ENCODE data around the gene ARHGAP19. TPM values are rescaled to one million over a fixed set of nuclear protein-coding genes. Genes with fewer than 3 reads are reported as not detected.
"Not testable (repeated sequence)": the region's sequence is repeated elsewhere in the genome, so short reads cannot be mapped to it uniquely, and the experiment has no call there.

The ARHGAP19 gene
- total RNA-seq, 1 experiment from 2014 or later = 9.8 TPM

DNA sequence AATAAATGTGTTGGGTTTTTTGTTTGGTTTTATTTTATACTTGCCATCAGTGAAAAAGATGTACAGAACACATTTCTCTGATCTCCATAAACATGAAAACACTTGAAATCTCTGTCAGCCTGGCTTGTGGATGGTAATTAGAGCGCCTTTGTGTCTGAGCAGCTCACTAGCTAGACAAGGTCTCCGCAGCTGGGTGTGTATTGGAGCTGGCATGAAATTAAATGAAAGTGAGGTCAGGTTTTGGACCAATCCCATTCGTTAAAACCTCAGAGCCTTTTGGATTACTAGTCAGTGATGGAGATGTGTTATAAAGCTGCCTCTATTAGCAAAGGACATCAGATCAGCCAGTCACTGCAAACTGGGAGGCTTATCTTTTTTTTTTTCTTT, 29.4 kb upstream of the ARHGAP19 start:
- DNase-seq (ENCODE audit: low read depth) = no peak

DNA sequence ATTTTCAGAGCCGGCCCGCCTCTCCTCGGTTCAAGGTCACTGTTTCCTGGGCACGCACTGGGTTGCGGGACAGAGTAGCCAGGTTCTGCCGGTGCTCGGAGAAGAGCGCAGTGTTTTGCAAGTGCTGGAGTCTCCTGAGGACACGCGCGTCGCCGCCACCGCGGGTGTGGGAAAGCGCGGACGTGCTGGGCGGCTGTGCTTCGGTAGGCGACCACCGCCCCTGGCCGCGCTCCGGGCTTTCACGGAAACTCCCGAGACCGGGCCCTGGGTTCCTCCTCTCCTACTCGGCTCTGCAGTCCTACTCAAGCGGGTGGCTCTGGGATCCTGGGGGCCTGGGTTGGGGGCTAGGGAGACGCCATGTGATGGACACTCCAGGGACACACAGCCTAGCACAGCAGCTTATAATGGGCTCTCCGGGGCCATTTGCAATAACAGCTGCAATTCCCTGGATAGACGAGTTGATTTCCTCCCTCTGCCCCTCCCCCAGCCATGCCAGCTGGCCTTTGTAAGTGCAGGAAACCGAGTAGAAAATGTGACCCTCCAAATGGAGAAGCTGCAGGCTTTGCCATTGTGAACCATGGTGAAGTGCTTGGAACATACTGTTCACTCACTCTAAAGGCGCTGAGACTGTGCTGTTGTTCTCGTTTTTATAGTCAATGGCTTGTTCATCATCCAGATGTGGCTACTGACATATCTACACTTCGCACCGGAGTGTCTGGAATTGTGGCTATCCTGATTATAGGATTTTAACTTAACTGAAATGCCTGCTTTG, 28.8 kb upstream of the ARHGAP19 start:
- no peak for DNase-seq (ENCODE audit: low read depth)

GRCh38 chr10:97320480-97321031, 28.1 kb upstream of the ARHGAP19 start:
- DNase-seq (ENCODE audit: low read depth) = no peak

- peak; percentile 44 for DNase-seq (ENCODE audit: low read depth)
Observed at GRCh38 chr10:97319671-97320479, 27.4 kb upstream of the ARHGAP19 start.

- peak; percentile 86 for DNase-seq (ENCODE audit: low read depth)
Observed at GRCh38 chr10:97318772-97319651, 26.6 kb upstream of the ARHGAP19 start, which contains the start of gene FRAT1. TSS of gene FRAT1 (plus strand) at chr10:97319271. CDS start at chr10:97319454, 183 bp downstream.

DNA sequence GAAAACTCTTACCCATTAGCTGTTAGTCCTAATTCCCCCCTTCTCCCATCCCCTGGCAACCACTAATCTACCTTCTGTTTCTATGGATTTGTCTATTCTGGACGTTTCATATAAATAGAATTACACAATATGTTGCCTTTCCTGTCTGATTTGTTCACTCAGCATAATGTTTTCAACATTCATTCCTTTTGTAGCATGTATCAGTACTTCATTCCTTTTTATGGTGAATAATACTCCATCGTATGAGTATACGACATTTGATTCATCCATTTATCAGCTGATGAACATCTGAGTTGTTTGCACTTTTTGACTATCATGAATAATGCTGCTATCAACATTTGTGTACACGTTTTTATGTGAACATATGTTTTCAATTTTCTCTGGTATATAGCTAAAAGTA, 22.2 kb upstream of the ARHGAP19 start:
- no peak for DNase-seq (ENCODE audit: low read depth)

DNA sequence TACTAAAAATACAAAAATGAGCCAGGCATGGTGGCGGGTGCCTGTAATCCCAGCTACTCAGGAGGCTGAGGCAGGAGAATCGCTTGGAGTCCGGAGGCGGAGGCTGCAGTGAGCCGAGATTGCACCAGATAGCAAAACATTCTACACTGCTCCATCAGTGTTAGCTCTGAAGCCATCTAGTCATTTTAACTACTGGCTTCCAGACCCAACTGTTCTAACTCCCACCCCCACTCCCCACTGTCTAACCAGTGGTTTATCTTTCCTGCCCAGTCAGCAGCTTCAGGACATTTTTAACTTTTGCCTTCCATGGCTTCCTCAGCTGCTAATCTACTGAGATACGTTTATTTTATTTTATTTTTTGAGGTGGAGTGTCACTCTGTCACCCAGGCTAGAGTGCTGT, 20.5 kb upstream of the ARHGAP19 start:
- DNase-seq (ENCODE audit: low read depth) = no peak

- DNase-seq (ENCODE audit: low read depth) = no peak
Observed at GRCh38 chr10:97311111-97311626, 18.7 kb upstream of the ARHGAP19 start.

- no peak for DNase-seq (ENCODE audit: low read depth)
Observed at GRCh38 chr10:97307866-97308780, 15.7 kb upstream of the ARHGAP19 start.

- DNase-seq (ENCODE audit: low read depth) = no peak
Observed at GRCh38 chr10:97307441-97307840, 15.0 kb upstream of the ARHGAP19 start.

- DNase-seq (ENCODE audit: low read depth) = no peak
Observed at GRCh38 chr10:97302088-97302791, 9.8 kb upstream of the ARHGAP19 start.

DNA sequence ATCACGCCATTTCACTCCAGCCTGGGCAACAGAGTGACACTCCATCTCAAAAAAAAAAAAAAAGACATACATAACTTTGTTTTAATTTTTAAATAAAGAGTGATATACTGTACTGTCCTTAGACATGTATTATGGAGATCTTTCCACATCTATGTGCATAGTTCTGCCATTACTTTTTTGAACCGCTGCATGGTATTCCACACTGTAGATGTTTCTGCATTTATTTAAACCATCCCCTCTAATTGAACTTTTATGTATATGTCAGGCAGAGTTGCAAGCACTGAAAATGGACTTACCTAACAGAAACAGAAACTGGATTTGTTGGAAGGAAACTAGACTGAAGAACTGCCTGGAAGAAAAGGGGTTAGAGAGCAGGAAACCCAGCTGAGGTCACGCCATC, 8.5 kb upstream of the ARHGAP19 start:
- DNase-seq (ENCODE audit: low read depth) = no peak

DNA sequence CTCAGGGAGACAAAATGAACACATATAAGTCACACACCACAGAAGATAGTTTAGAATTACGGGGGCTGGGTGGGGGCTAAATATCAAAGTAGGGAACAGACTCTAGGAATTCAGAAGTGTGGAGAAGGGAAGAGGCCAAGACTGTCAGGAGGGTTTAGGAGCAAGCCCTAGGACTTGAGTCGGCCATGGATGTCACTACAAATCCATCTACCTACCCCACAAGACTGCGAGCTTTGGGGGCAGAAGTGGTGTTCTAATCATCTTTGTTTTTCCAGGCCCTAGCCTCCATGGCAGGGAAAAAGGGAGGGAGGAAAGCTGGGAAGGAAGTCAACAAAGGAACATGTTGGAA, 5.8 kb upstream of the ARHGAP19 start:
- no peak for DNase-seq (ENCODE audit: low read depth)

DNA sequence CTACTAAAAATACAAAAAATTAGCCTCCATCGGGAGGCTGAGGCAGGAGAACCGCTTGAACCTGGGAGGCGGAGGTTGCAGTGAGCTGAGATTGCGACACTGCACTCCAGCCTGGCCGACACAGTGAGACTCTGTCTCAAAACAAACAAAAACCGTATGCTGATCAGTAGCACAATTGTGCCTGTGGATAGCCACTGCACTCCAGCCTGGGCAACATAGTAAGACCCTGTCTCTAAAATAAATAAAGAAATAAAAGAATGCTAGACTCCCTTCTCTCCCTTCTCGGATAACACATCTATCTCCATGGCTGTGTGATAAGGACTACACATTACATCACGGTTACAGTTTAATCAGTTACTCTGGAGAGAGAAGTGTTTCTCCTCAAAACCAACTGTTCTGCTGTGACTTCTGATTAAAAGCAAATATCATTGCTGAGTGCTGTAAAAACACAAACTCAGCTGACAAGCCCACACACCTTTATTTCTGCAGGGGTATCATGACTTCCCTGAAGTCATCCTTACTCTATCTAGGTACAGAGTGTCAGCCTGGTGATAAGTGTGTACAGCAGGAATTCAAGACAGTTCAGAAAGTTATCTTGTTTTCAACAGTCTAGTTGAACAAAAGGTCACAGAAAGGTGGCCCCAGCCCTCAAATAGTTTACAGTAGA, 5.3 kb upstream of the ARHGAP19 start:
- DNase-seq (ENCODE audit: low read depth) = no peak

DNA sequence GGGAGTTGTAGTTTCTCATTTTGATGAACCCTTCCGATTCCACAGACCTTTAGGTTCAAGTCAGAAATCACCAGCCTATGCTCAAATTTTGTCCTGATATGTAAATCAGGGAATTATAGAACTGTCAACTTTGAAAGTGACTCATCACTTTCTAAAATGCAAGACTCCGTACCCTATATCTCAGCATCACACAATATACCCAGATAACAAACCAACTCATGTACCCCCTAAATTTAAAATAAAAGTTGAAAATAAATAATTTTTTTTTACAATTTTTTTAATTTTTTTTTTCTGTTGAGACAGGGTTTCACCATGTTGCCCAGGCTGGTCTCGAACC, 393 bp upstream of the ARHGAP19 start:
- DNase-seq (ENCODE audit: low read depth) = no peak

DNA sequence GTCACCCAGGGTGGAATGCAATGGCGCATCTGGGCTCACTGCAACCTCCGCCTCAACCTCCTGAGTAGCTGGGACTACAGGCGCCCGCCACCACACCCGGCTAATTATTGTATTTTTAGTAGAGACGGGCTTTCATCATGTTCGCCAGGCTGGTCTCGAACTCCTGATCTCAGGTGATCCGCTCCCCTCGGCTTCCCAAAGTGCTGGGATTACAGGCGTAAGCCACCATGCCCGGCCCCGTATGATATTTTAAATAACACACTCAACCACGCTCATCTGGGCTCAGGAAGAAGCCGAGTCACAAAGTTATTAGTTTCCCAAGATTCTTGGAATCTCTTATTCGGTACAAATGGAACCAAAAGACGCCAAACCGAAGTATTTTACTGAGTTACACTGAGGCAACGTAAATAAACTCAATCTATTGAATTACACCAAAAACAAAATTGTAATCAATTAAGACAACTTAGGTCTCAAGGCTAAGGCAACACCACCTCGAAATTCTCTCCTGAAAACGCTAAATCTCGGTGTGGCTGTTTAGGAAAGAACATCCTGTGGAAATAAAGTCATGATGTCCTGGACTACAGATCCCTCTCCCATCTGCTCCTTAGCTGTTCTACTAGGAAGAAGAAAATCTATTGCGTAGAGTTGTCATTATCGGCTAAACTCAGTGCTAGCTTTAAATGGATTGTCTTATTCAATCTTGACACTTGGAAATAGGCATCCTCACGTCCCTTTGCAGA, 910 bp downstream of the ARHGAP19 start:
- no peak for DNase-seq (ENCODE audit: low read depth)

DNA sequence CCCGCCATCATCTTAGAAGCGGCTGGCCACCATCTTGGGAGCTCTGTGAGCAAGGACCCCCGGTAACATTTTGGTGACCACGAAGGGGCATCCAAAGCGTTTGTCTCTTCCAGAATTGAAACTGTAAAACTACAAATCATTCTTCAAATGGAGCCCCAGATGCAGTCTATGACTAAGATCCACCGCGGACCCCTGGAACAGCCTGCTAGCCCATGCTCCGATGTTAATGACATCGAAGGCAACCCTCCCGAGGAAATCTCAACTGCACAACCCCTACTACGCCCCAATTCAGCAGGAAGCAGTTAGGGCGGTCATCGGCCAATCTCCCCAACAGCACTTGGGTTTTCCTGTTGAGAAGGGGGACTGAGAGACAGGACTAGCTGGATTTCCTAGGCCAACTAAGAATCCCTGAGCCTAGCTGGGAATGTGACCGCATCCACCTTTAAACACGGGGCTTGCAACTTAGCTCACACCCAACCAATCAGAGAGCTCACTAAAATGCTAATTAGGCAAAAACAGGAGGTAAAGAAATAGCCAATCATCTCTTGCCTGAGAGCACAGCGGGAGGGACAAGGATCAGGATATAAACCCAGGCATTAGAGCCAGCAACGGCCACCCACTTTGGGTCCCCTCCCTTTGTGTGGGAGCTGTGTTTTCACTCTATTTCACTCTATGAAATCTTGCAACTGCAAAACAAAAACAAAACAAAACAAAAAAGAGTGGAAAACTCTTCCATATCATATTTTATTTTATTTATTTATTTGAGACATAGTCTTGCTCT, 1.7 kb downstream of the ARHGAP19 start:
- not testable (repeated sequence) for DNase-seq (ENCODE audit: low read depth)

GRCh38 chr10:97290076-97290475, 2.4 kb downstream of the ARHGAP19 start:
- DNase-seq (ENCODE audit: low read depth) = not testable (repeated sequence)

Data from Daoy (cell line).